Loucy (cell line): ENCODE results near the gene TPM4.
"Not testable (repeated sequence)": the region's sequence is repeated elsewhere in the genome, so short reads cannot be mapped to it uniquely, and the experiment has no call there.

Experiments
- H2AFZ ChIP-seq: fragments of 200-600 bp; sonication (generic); 2 replicates; pipeline ENCODE4 v1.6.0; 2016; ENCODE audit warnings: antibody characterized with exemption, mild to moderate bottlenecking, low read length, moderate library complexity
- H3F3A ChIP-seq: fragments of 200-600 bp; 2 replicates; pipeline ENCODE4 v1.6.0; 2016; ENCODE audit warnings: antibody characterized with exemption, low read depth, mild to moderate bottlenecking
- H3K27me3 ChIP-seq: fragments of 200-600 bp; sonication (generic); 2 replicates; pipeline ENCODE4 v1.6.1; 2014; ENCODE audit warnings: low read length, mild to moderate bottlenecking; ENCODE audit not compliant: insufficient read depth, poor library complexity, severe bottlenecking
- H3K36me3 ChIP-seq: fragments of 200-600 bp; sonication (generic); 2 replicates; pipeline ENCODE4 v1.6.1; 2016; ENCODE audit warnings: low read length; ENCODE audit not compliant: insufficient read depth
- H3K4me1 ChIP-seq: fragments of 200-600 bp; sonication (generic); 2 replicates; pipeline ENCODE4 v1.5.1; 2014; ENCODE audit warnings: low read length, mild to moderate bottlenecking; ENCODE audit not compliant: insufficient read depth, poor library complexity, severe bottlenecking
- H3K4me2 ChIP-seq: fragments of 200-600 bp; sonication (generic); 2 replicates; pipeline ENCODE4 v1.6.0; 2014; ENCODE audit warnings: antibody characterized with exemption, low read length, low read depth, mild to moderate bottlenecking; ENCODE audit not compliant: poor library complexity, severe bottlenecking
- H3K4me3 ChIP-seq: fragments of 200-600 bp; sonication (generic); 2 replicates; pipeline ENCODE4 v1.5.1; 2014; ENCODE audit warnings: low read length, mild to moderate bottlenecking, mixed read lengths; ENCODE audit not compliant: poor library complexity, severe bottlenecking
- H3K79me2 ChIP-seq: fragments of 200-600 bp; sonication (generic); 2 replicates; pipeline ENCODE4 v1.6.1; 2014; ENCODE audit warnings: low read length; ENCODE audit not compliant: insufficient read depth
- H3K9ac ChIP-seq: fragments of 200-600 bp; sonication (generic); 2 replicates; pipeline ENCODE4 v1.6.0; 2014; ENCODE audit warnings: mild to moderate bottlenecking, low read depth, low read length, moderate library complexity; ENCODE audit not compliant: poor library complexity, severe bottlenecking
- H3K9me2 ChIP-seq: fragments of 200-600 bp; sonication (generic); replicated peaks from 2 replicates; pipeline ENCODE4 v1.6.1; 2016; ENCODE audit warnings: low read depth, low read length, mixed read lengths
- H3K9me3 ChIP-seq: fragments of 200-600 bp; sonication (generic); 2 replicates; pipeline ENCODE4 v1.6.1; 2014; ENCODE audit warnings: mild to moderate bottlenecking, antibody characterized with exemption, low read length, low read depth; ENCODE audit not compliant: insufficient read depth
- H4K20me1 ChIP-seq: fragments of 200-600 bp; sonication (generic); 2 replicates; pipeline ENCODE4 v1.6.0; 2014; ENCODE audit warnings: antibody characterized with exemption, low read length, mild to moderate bottlenecking; ENCODE audit not compliant: insufficient read depth, poor library complexity, severe bottlenecking
- CTCF ChIP-seq: fragments of 200-600 bp; sonication (generic); conservative IDR thresholded peaks from 2 replicates; pipeline ENCODE4 v1.5.1; 2014; ENCODE audit warnings: mild to moderate bottlenecking, antibody characterized with exemption, low read length
- EZH2phosphoT487 ChIP-seq: fragments of 200-600 bp; IDR thresholded peaks from 2 replicates; pipeline ENCODE4 v1.6.1; 2018; ENCODE audit warnings: antibody characterized with exemption, mild to moderate bottlenecking, moderate library complexity, borderline replicate concordance

TPM4 gene

GRCh38 chr19:16117594-16118033 is 41.3 kb downstream of the TPM4 start:
- H3K4me1 ChIP-seq = peaks cover 42% of the 10 kb centered on the region
- H3K9me3 ChIP-seq = no peaks in the 10 kb centered on the region
- peaks cover 91% of the 10 kb centered on the region for H3K79me2 ChIP-seq
- no peaks in the 10 kb centered on the region for H3K9me2 ChIP-seq
- peaks cover 41% of the 10 kb centered on the region; the same call in 1 of the 2 replicates for H3K36me3 ChIP-seq
- H3K4me3 ChIP-seq = peak overlapping the region; percentile 3
- H3K9ac ChIP-seq = peak overlapping the region; percentile 67
- peaks cover 34% of the 10 kb centered on the region for H4K20me1 ChIP-seq
- H3K4me2 ChIP-seq = peak overlapping the region; percentile 86
- H3K27me3 ChIP-seq = no peaks in the 10 kb centered on the region
- TF ChIP-seq EZH2phosphoT487 = no peak
- TF ChIP-seq CTCF = peak; percentile 61
- no peak overlapping the region for H2AFZ ChIP-seq
- no peaks in the 10 kb centered on the region for H3F3A ChIP-seq

- H3K79me2 ChIP-seq = peaks cover 88% of the 10 kb centered on the region
- H3K4me3 ChIP-seq = no peak overlapping the region
- H3K4me1 ChIP-seq = peaks cover 34% of the 10 kb centered on the region
- peaks cover 50% of the 10 kb centered on the region; the same call in 1 of the 2 replicates for H3K36me3 ChIP-seq
- peak overlapping the region; percentile 86 for H3K4me2 ChIP-seq
- no peaks in the 10 kb centered on the region for H3F3A ChIP-seq
- H3K9me2 ChIP-seq = no peaks in the 10 kb centered on the region
- H3K27me3 ChIP-seq = no peaks in the 10 kb centered on the region
- no peaks in the 10 kb centered on the region for H3K9me3 ChIP-seq
- no peak for TF ChIP-seq CTCF
- TF ChIP-seq EZH2phosphoT487 = no peak
- H2AFZ ChIP-seq = no peak overlapping the region
- H3K9ac ChIP-seq = peak overlapping the region; percentile 23
- peaks cover 25% of the 10 kb centered on the region for H4K20me1 ChIP-seq
These were observed 42.3 kb downstream of the TPM4 start for GRCh38 chr19:16118489-16119033.

GRCh38 chr19:16119075-16119857 is 43.0 kb downstream of the TPM4 start:
- peaks cover 88% of the 10 kb centered on the region for H3K79me2 ChIP-seq
- H3K4me3 ChIP-seq, H3K27me3 ChIP-seq: not testable (repeated sequence)

More at GRCh38 chr19:16119075-16119857, 43.0 kb downstream of the TPM4 start:
- peaks cover 57% of the 10 kb centered on the region; the same call in 1 of the 2 replicates for H3K36me3 ChIP-seq
- not testable (repeated sequence) for H3K9me2 ChIP-seq, H3K9ac ChIP-seq, H3K4me2 ChIP-seq, H3K9me3 ChIP-seq, H2AFZ ChIP-seq, H3F3A ChIP-seq
- peaks cover 23% of the 10 kb centered on the region for H4K20me1 ChIP-seq
- H3K4me1 ChIP-seq = peaks cover 30% of the 10 kb centered on the region
